Measurements from ENCODE around the gene GAPDHS.

The GAPDHS gene

GRCh38 chr19:35557539-35558399 lies 24.5 kb downstream of the GAPDHS start:
- DNase-seq (ENCODE audit: low spot score): peak; percentile 84

GRCh38 chr19:35558400-35559280 lies 25.4 kb downstream of the GAPDHS start:
- no peak for DNase-seq (ENCODE audit: low spot score)

- DNase-seq (ENCODE audit: low spot score): no peak
Observed at GRCh38 chr19:35559281-35559659, 26.0 kb downstream of the GAPDHS start.

GRCh38 chr19:35559781-35560180 lies 26.5 kb downstream of the GAPDHS start:
- no peak for DNase-seq (ENCODE audit: low spot score)

GRCh38 chr19:35560271-35560670 lies 27.0 kb downstream of the GAPDHS start:
- DNase-seq (ENCODE audit: low spot score): no peak

GRCh38 chr19:35560677-35561076 lies 27.4 kb downstream of the GAPDHS start:
- no peak for DNase-seq (ENCODE audit: low spot score)

- no peak for DNase-seq (ENCODE audit: low spot score)
Observed at GRCh38 chr19:35561436-35561835, 28.2 kb downstream of the GAPDHS start.

- DNase-seq (ENCODE audit: low spot score): no peak
Observed at GRCh38 chr19:35562336-35562735, 29.1 kb downstream of the GAPDHS start.

GRCh38 chr19:35562776-35563175 lies 29.5 kb downstream of the GAPDHS start:
- DNase-seq (ENCODE audit: low spot score): no peak

GRCh38 chr19:35563207-35563829 lies 30.1 kb downstream of the GAPDHS start, which contains the start of gene ATP4A:
Gene ATP4A, minus strand, starts transcription at chr19:35563658. Its CDS starts 29 bp downstream, at chr19:35563629.
- no peak for DNase-seq (ENCODE audit: low spot score)

GRCh38 chr19:35565016-35565856 lies 32.0 kb downstream of the GAPDHS start:
- no peak for DNase-seq (ENCODE audit: low spot score)

- DNase-seq (ENCODE audit: low spot score): no peak
Observed at GRCh38 chr19:35566738-35567137, 33.5 kb downstream of the GAPDHS start.

- DNase-seq (ENCODE audit: low spot score): peak; percentile 70
Observed at GRCh38 chr19:35569281-35569781, 36.1 kb downstream of the GAPDHS start.

GRCh38 chr19:35571406-35571965 lies 38.2 kb downstream of the GAPDHS start:
- DNase-seq (ENCODE audit: low spot score): no peak

- DNase-seq (ENCODE audit: low spot score): no peak
Observed at GRCh38 chr19:35577918-35578317, 44.7 kb downstream of the GAPDHS start.

- no peak for DNase-seq (ENCODE audit: low spot score)
Observed at GRCh38 chr19:35578707-35579106, 45.5 kb downstream of the GAPDHS start.

GRCh38 chr19:35582760-35583159 lies 49.5 kb downstream of the GAPDHS start:
- no peak for DNase-seq (ENCODE audit: low spot score)

- DNase-seq (ENCODE audit: low spot score): no peak
Observed at GRCh38 chr19:35585848-35586247, 52.6 kb downstream of the GAPDHS start, which contains the start of gene PMIS2. Gene PMIS2, plus strand, starts transcription at chr19:35586173. Its CDS starts 87 bp downstream, at chr19:35586260.

- no peak for DNase-seq (ENCODE audit: low spot score)
Observed at GRCh38 chr19:35587321-35587720, 54.1 kb downstream of the GAPDHS start.

GRCh38 chr19:35590875-35591274 lies 57.6 kb downstream of the GAPDHS start:
- no peak for DNase-seq (ENCODE audit: low spot score)

- DNase-seq (ENCODE audit: low spot score): peak; percentile 77
Observed at GRCh38 chr19:35592226-35592625, 59.0 kb downstream of the GAPDHS start.
